ENCODE data around the gene ABCG2.

ABCG2 gene

GRCh38 chr4:88090898-88091297 lies 67.5 kb downstream of the ABCG2 start:
- DNase-seq (ENCODE audit: insufficient read length) (no peak), FAIRE-seq (no peak)
- TF ChIP-seq TAF1 (IDR thresholded peaks at IDR 0.05; ENCODE audit: borderline replicate concordance, low read depth, low read length), result no peak
- no peak for TF ChIP-seq POLR2A (IDR thresholded peaks at IDR 0.05; ENCODE audit: low read depth, low read length)
- TF ChIP-seq POLR2AphosphoS5 (IDR thresholded peaks at IDR 0.05; ENCODE audit: low read depth, low read length), result no peak

GRCh38 chr4:88087004-88087403 lies 71.4 kb downstream of the ABCG2 start:
- no peak for DNase-seq (ENCODE audit: insufficient read length)
- no peak for FAIRE-seq
- TF ChIP-seq POLR2A (IDR thresholded peaks at IDR 0.05; ENCODE audit: low read depth, low read length) (no peak), POLR2AphosphoS5 (IDR thresholded peaks at IDR 0.05; ENCODE audit: low read depth, low read length) (no peak), TAF1 (IDR thresholded peaks at IDR 0.05; ENCODE audit: borderline replicate concordance, low read depth, low read length) (no peak)

- FAIRE-seq (no peak), DNase-seq (ENCODE audit: insufficient read length) (no peak)
- TF ChIP-seq TAF1 (IDR thresholded peaks at IDR 0.05; ENCODE audit: borderline replicate concordance, low read depth, low read length), result no peak
- TF ChIP-seq POLR2A (IDR thresholded peaks at IDR 0.05; ENCODE audit: low read depth, low read length), result no peak
- TF ChIP-seq POLR2AphosphoS5 (IDR thresholded peaks at IDR 0.05; ENCODE audit: low read depth, low read length), result no peak
These were observed 77.8 kb downstream of the ABCG2 start for GRCh38 chr4:88080626-88081025.

- TF ChIP-seq TAF1 (IDR thresholded peaks at IDR 0.05; ENCODE audit: borderline replicate concordance, low read depth, low read length), result no peak
- no peak for TF ChIP-seq POLR2AphosphoS5 (IDR thresholded peaks at IDR 0.05; ENCODE audit: low read depth, low read length)
- no peak for TF ChIP-seq POLR2A (IDR thresholded peaks at IDR 0.05; ENCODE audit: low read depth, low read length)
- DNase-seq (ENCODE audit: insufficient read length), result no peak
- no peak for FAIRE-seq
These were observed 79.9 kb downstream of the ABCG2 start for GRCh38 chr4:88078579-88078978.

GRCh38 chr4:88077911-88078524 lies 80.4 kb downstream of the ABCG2 start:
- DNase-seq (ENCODE audit: insufficient read length) (no peak), FAIRE-seq (no peak)
- TF ChIP-seq POLR2A (IDR thresholded peaks at IDR 0.05; ENCODE audit: low read depth, low read length) (no peak), TAF1 (IDR thresholded peaks at IDR 0.05; ENCODE audit: borderline replicate concordance, low read depth, low read length) (no peak), POLR2AphosphoS5 (IDR thresholded peaks at IDR 0.05; ENCODE audit: low read depth, low read length) (no peak)

GRCh38 chr4:88075336-88075735 lies 83.1 kb downstream of the ABCG2 start:
- DNase-seq (ENCODE audit: insufficient read length), result no peak
- TF ChIP-seq POLR2A (IDR thresholded peaks at IDR 0.05; ENCODE audit: low read depth, low read length) (no peak), POLR2AphosphoS5 (IDR thresholded peaks at IDR 0.05; ENCODE audit: low read depth, low read length) (no peak), TAF1 (IDR thresholded peaks at IDR 0.05; ENCODE audit: borderline replicate concordance, low read depth, low read length) (no peak)
- FAIRE-seq, result no peak

- DNase-seq (ENCODE audit: insufficient read length) (no peak), FAIRE-seq (no peak)
- no peak for TF ChIP-seq TAF1 (IDR thresholded peaks at IDR 0.05; ENCODE audit: borderline replicate concordance, low read depth, low read length)
- TF ChIP-seq POLR2A (IDR thresholded peaks at IDR 0.05; ENCODE audit: low read depth, low read length), result no peak
- no peak for TF ChIP-seq POLR2AphosphoS5 (IDR thresholded peaks at IDR 0.05; ENCODE audit: low read depth, low read length)
These were observed 88.4 kb downstream of the ABCG2 start for GRCh38 chr4:88070031-88070430.

GRCh38 chr4:88064410-88064809 lies 94.0 kb downstream of the ABCG2 start:
- TF ChIP-seq POLR2AphosphoS5 (IDR thresholded peaks at IDR 0.05; ENCODE audit: low read depth, low read length) (no peak), POLR2A (IDR thresholded peaks at IDR 0.05; ENCODE audit: low read depth, low read length) (no peak), TAF1 (IDR thresholded peaks at IDR 0.05; ENCODE audit: borderline replicate concordance, low read depth, low read length) (no peak)
- DNase-seq (ENCODE audit: insufficient read length) (no peak), FAIRE-seq (no peak)

- FAIRE-seq (no peak), DNase-seq (ENCODE audit: insufficient read length) (no peak)
- TF ChIP-seq POLR2A (IDR thresholded peaks at IDR 0.05; ENCODE audit: low read depth, low read length), result no peak
- TF ChIP-seq TAF1 (IDR thresholded peaks at IDR 0.05; ENCODE audit: borderline replicate concordance, low read depth, low read length), result no peak
- TF ChIP-seq POLR2AphosphoS5 (IDR thresholded peaks at IDR 0.05; ENCODE audit: low read depth, low read length), result no peak
These were observed 94.7 kb downstream of the ABCG2 start for GRCh38 chr4:88063634-88064296.

GRCh38 chr4:88062843-88063242 lies 95.6 kb downstream of the ABCG2 start:
- TF ChIP-seq POLR2AphosphoS5 (IDR thresholded peaks at IDR 0.05; ENCODE audit: low read depth, low read length) (no peak), POLR2A (IDR thresholded peaks at IDR 0.05; ENCODE audit: low read depth, low read length) (no peak), TAF1 (IDR thresholded peaks at IDR 0.05; ENCODE audit: borderline replicate concordance, low read depth, low read length) (no peak)
- FAIRE-seq (no peak), DNase-seq (ENCODE audit: insufficient read length) (no peak)

- DNase-seq (ENCODE audit: insufficient read length), result no peak
- no peak for TF ChIP-seq POLR2A (IDR thresholded peaks at IDR 0.05; ENCODE audit: low read depth, low read length)
- TF ChIP-seq TAF1 (IDR thresholded peaks at IDR 0.05; ENCODE audit: borderline replicate concordance, low read depth, low read length), result no peak
- TF ChIP-seq POLR2AphosphoS5 (IDR thresholded peaks at IDR 0.05; ENCODE audit: low read depth, low read length), result no peak
- FAIRE-seq, result no peak
These were observed 96.1 kb downstream of the ABCG2 start for GRCh38 chr4:88062311-88062710.

- no peak for FAIRE-seq
- no peak for DNase-seq (ENCODE audit: insufficient read length)
- TF ChIP-seq TAF1 (IDR thresholded peaks at IDR 0.05; ENCODE audit: borderline replicate concordance, low read depth, low read length) (no peak), POLR2AphosphoS5 (IDR thresholded peaks at IDR 0.05; ENCODE audit: low read depth, low read length) (no peak), POLR2A (IDR thresholded peaks at IDR 0.05; ENCODE audit: low read depth, low read length) (no peak)
These were observed 98.0 kb downstream of the ABCG2 start for GRCh38 chr4:88060431-88060830.
